ENCODE data around the gene ATP2A1. TPM values are rescaled to one million over a fixed set of nuclear protein-coding genes. Genes with fewer than 3 reads are reported as not detected.
"Not testable (repeated sequence)": the region's sequence is repeated elsewhere in the genome, so short reads cannot be mapped to it uniquely, and the experiment has no call there.

The ATP2A1 gene
- total RNA-seq, 2 experiments from 2014 or later: 1.3 to 2.7 TPM

DNA sequence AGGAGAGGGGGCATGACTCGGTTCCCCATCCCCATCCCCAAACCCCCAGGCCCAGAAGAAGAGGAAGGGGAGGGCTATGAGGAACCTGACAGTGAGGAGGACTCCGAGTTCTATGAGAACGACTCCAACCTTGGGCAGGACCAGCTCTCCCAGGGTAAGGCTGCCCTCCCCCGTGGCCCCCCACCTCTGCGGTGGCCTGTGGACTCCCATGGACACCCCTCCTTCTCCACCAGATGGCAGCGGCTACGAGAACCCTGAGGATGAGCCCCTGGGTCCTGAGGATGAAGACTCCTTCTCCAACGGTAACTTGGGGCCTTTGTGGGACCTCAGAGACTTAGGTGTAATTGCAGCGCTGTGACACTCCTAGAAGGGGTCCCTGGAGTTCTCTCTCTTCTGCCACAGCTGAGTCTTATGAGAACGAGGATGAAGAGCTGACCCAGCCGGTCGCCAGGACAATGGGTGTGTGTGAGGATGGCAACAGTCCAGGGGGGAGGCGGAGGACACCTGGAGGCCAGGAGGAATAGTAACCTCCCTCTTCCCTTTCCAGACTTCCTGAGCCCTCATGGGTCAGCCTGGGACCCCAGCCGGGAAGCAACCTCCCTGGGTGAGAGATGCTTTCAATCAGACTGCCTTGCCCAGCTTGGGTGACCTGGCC lies 59.1 kb downstream of the ATP2A1 start:
- DNase-seq: no peak
- ChIA-PET CTCF (interaction anchor here (1.2 to 4.9 kb wide), 3 partner anchors 8 to 92 kb away, joined by 3 to 22 read pairs (median 22); partner anchors contain the start of genes NFATC2IP and TUFM), POLR2A (no interaction called here)

DNA sequence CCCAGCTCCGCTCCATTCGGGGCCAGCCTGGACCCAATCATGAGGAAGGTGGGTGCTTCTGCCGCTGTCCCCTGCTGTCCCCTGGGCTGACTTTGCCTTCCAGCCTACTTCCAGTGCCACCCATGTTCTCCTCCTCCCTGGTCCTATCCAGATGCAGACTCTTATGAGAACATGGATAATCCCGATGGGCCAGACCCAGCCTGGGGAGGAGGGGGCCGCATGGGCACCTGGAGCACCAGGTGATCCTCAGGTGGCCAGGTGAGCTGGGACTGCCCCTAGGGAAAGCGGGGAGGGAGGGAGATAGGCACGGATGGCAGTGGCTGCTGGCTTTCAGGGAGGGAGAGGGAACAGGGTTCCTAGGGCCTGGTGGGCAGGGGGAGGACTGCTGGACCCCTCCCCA lies 60.4 kb downstream of the ATP2A1 start:
- Mint-ChIP-seq H3K4me3 (no peak overlapping the region), H3K27me3 (no peaks in the 10 kb centered on the region), H3K27ac (no peak overlapping the region), H3K9me3 (no peaks in the 10 kb centered on the region), H3K4me1 (peaks cover 27% of the 10 kb centered on the region), H3K36me3 (ENCODE audit: low read depth) (no peaks in the 10 kb centered on the region)
- ChIA-PET CTCF (interaction anchor here (1.4 to 4.9 kb wide), 2 partner anchors 11 to 15 kb away, joined by 3 to 22 read pairs; partner anchors contain the start of gene NFATC2IP), POLR2A (no interaction called here)
- DNase-seq: no peak

More for the DNA sequence above, 59.1 kb downstream of the ATP2A1 start:
- Mint-ChIP-seq H3K4me1 (peaks cover 24% of the 10 kb centered on the region), H3K4me3 (no peak overlapping the region), H3K27ac (no peak overlapping the region), H3K36me3 (ENCODE audit: low read depth) (no peaks in the 10 kb centered on the region), H3K27me3 (no peaks in the 10 kb centered on the region), H3K9me3 (no peaks in the 10 kb centered on the region)

DNA sequence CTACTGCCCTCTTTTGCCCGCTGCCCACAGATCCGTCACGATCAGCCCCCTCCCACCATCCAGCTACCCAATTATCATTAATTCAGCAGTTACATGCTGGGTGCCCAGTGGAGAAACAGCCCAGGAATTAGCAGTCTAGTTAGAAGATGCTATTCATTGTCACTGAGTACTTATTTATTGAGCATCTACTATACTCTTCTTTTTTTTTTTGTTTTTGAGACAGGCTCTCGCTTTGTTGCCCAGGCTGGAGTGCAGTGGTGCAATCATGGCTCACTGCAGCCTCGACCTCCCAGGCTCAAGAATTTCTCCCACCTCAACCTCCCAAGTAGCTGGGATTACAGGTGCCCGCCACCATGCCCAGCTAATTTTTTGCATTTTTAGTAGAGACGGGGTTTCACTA lies 61.5 kb downstream of the ATP2A1 start:
- not testable (repeated sequence) for H3K4me3 Mint-ChIP-seq; H3K27me3 Mint-ChIP-seq; DNase-seq; H3K27ac Mint-ChIP-seq; H3K36me3 Mint-ChIP-seq (ENCODE audit: low read depth); H3K9me3 Mint-ChIP-seq
- POLR2A ChIA-PET: interaction anchor here (0.6 kb wide), 1 partner anchor 641 kb away, joined by 4 read pairs; no protein-coding TSS in a partner anchor
- CTCF ChIA-PET: interaction anchor here (1.4 to 4.9 kb wide), 3 partner anchors 10 to 77 kb away, joined by 3 to 22 read pairs (median 4); partner anchors contain the start of genes NFATC2IP and SH2B1
- H3K4me1 Mint-ChIP-seq: peaks cover 29% of the 10 kb centered on the region

DNA sequence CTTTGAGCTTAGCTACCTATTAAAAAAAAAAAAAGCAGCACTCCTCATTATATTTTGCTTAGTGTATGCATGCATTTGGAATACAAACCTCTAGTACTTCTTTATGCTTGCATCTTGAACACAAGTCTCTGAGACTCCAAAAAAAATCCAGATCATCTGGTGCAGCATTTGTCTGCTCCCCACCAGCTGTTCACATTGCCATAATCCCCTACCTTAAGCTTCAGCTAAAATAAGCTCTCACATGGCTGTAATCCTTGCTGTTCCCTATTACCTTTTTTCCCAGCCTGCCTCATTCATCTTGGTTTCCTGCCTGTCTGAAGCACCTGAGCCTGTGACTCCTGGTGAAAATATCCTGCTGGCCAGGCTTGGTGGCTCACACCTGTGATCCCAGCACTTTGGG lies 65.0 kb downstream of the ATP2A1 start:
- Mint-ChIP-seq H3K27ac (no peak overlapping the region), H3K9me3 (no peaks in the 10 kb centered on the region), H3K4me1 (peaks cover 25% of the 10 kb centered on the region), H3K27me3 (peaks cover 3% of the 10 kb centered on the region), H3K36me3 (ENCODE audit: low read depth) (no peaks in the 10 kb centered on the region), H3K4me3 (no peak overlapping the region)
- no peak for DNase-seq
- ChIA-PET CTCF (interaction anchor here (1.5 to 3.8 kb wide), 4 partner anchors 11 to 105 kb away, joined by 3 to 30 read pairs (median 14); partner anchors contain the start of gene CD19), POLR2A (no interaction called here)

DNA sequence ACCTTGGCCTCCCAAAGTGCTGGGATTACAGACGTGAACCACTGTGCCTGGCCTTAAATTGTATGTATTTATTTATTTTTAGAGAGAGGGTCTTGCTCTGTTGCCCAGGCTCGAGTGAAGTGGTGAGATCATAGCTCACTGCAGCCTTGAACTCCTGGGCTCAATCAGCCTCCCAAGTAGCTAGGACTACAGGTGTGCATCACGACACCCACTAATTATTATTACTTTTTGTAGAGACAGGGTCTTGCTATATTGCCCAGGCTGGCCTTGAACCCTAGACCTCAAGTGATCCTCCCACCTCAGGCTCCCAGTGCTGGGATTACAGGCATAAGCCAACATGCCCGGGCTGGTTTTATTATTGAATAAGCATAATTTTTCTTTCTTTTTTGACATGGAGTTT lies 68.4 kb downstream of the ATP2A1 start:
- no peak for DNase-seq
- CTCF ChIA-PET: interaction anchor here (1.0 to 3.8 kb wide), 3 partner anchors 11 to 37 kb away, joined by 3 to 30 read pairs (median 4); partner anchors contain the start of gene CD19
- POLR2A ChIA-PET: no interaction called here
- peaks cover 36% of the 10 kb centered on the region for H3K4me1 Mint-ChIP-seq
- peaks cover 3% of the 10 kb centered on the region for H3K27me3 Mint-ChIP-seq
- peaks cover 3% of the 10 kb centered on the region for H3K36me3 Mint-ChIP-seq (ENCODE audit: low read depth)
- H3K9me3 Mint-ChIP-seq: no peaks in the 10 kb centered on the region
- no peak overlapping the region for H3K27ac Mint-ChIP-seq
- H3K4me3 Mint-ChIP-seq: no peak overlapping the region

DNA sequence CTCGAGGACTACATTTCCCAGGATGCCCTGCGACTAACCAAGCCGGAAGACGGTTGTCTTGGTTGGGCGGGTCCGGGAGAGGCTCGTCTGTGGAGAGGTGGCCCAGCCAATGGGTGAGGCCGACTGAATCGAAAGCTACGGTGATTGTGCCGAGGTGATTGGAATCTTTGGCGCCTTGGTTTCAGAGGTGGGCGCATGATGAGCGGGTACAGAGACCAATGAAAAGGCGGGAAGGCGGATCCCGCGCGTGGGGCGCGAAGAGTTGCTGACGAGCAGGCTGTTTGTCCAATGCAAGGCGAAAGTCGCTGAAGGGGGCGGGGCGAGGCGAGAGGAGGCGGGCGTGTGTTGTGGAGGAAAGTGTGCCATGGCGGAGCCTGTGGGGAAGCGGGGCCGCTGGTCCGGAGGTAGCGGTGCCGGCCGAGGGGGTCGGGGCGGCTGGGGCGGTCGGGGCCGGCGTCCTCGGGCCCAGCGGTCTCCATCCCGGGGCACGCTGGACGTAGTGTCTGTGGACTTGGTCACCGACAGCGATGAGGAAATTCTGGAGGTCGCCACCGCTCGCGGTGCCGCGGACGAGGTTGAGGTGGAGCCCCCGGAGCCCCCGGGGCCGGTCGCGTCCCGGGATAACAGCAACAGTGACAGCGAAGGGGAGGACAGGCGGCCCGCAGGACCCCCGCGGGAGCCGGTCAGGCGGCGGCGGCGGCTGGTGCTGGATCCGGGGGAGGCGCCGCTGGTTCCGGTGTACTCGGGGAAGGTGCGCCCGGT lies 72.5 kb downstream of the ATP2A1 start, which contains the start of gene NFATC2IP:
Gene NFATC2IP, plus strand, starts transcription at position 290 of the 762 bp plus-strand sequence. Its CDS starts 75 bp downstream, at position 365.
- Mint-ChIP-seq H3K36me3 (ENCODE audit: low read depth) (peaks cover 32% of the 10 kb centered on the region), H3K27ac (peak within 1 kb of the TSS; percentile 99), H3K4me1 (peaks cover 36% of the 10 kb centered on the region), H3K4me3 (peak within 1 kb of the TSS; percentile 100), H3K27me3 (peaks cover 3% of the 10 kb centered on the region), H3K9me3 (no peaks in the 10 kb centered on the region)
- peak; percentile 100 for DNase-seq
- ChIA-PET POLR2A (interaction anchor here (0.6 kb wide), 1 partner anchor 80 kb away, joined by 9 read pairs; no protein-coding TSS in a partner anchor), CTCF (interaction anchor here (0.6 to 2.9 kb wide), 4 partner anchors 13 to 65 kb away, joined by 3 to 22 read pairs (median 3); no protein-coding TSS in a partner anchor)

DNA sequence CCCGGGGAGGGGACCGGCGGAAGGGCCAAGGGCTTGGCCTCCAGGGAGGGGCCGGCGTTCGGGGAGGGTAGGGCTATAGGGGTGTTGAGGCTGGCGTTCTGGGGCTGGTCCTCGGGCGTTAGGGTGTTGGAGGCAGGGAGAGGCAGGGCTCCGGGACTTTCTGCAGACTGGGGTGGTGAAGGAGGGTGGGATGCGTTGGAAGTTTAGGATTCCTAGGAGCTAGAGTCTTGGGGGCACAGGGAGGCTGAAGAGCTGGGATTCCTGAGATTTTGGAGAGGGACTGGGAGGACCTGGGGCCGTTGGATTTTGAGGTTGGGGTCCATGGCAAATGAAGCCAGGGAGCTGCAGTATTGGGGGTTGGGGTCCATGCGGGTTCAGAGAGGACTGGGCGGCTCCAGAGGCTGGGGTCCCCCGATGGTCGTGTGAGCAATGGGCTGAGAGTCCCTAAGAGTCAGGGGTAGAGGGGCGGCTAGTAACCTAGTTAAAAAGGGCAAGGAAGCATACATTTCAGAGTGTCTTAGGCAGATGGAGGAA lies 73.2 kb downstream of the ATP2A1 start:
- peak overlapping the region; percentile 100 for H3K4me3 Mint-ChIP-seq
- peaks cover 3% of the 10 kb centered on the region for H3K27me3 Mint-ChIP-seq
- H3K36me3 Mint-ChIP-seq (ENCODE audit: low read depth): peaks cover 36% of the 10 kb centered on the region
- DNase-seq: peak; percentile 57
- H3K4me1 Mint-ChIP-seq: peaks cover 36% of the 10 kb centered on the region
- POLR2A ChIA-PET: interaction anchor here (0.6 kb wide), 1 partner anchor 105 kb away, joined by 3 read pairs; the partner anchor contains the start of gene TUFM
- CTCF ChIA-PET: no interaction called here
- peak overlapping the region; percentile 99 for H3K27ac Mint-ChIP-seq
- H3K9me3 Mint-ChIP-seq: no peaks in the 10 kb centered on the region

Small RNA genes within 50 kb of the gene (microRNA-seq; reads per million reads assigned to microRNA genes)
- gene MIR4721 (ENCODE audit: borderline microRNAs expressed, borderline replicate concordance): not detected

Other genes starting within 250 kb of the ATP2A1 start
- under 1 TPM in 1 of 2 experiments, not detected in 1; 0.44 TPM for gene NPIPB8, start 240.4 kb upstream of the ATP2A1 start, total RNA-seq
- 100 to 1,000 TPM; 430 to 457 TPM for gene EIF3C, start 167.0 kb upstream of the ATP2A1 start, total RNA-seq
- 1 to 10 TPM; 2.5 to 2.6 TPM for gene NPIPB9, start 126.7 kb upstream of the ATP2A1 start, total RNA-seq
- 100 to 1,000 TPM; 257 to 265 TPM for gene ATXN2L, start 55.5 kb upstream of the ATP2A1 start, total RNA-seq
- gene TUFM, start 32.1 kb upstream of the ATP2A1 start, total RNA-seq: 100 to 1,000 TPM; 105 to 125 TPM
- gene SH2B1, start 14.6 kb upstream of the ATP2A1 start, total RNA-seq: 10 to 100 TPM; 62.6 to 66.6 TPM
- gene RABEP2, start 46.8 kb downstream of the ATP2A1 start, total RNA-seq: 10 to 100 TPM; 16.8 to 21.1 TPM
- under 1 TPM in 1 of 2 experiments, not detected in 1; 0.12 TPM for gene CD19, start 53.5 kb downstream of the ATP2A1 start, total RNA-seq
- 100 to 1,000 TPM; 114 to 130 TPM for gene NFATC2IP, start 72.4 kb downstream of the ATP2A1 start, total RNA-seq
- 10 to 100 TPM; 24.8 to 26.1 TPM for gene SPNS1, start 96.3 kb downstream of the ATP2A1 start, total RNA-seq
- gene LAT, start 106.6 kb downstream of the ATP2A1 start, total RNA-seq: 100 to 1,000 TPM; 365 to 379 TPM